NCI-H2196 (cell line): ENCODE results near the gene WDR48.

ENCODE experiments used
- DNase-seq: peaks from one replicate; lab custom pipeline; 2025; ENCODE audit not compliant: unreplicated experiment; lab: John Stamatoyannopoulos, UW

Gene WDR48

GRCh38 chr3:39137435-39137936, 85.7 kb downstream of the WDR48 start:
- no peak for DNase-seq

- DNase-seq: no peak
Observed at GRCh38 chr3:39137991-39138803, 86.4 kb downstream of the WDR48 start.

- no peak for DNase-seq
Observed at GRCh38 chr3:39138804-39139415, 87.1 kb downstream of the WDR48 start.

- DNase-seq: no peak
Observed at GRCh38 chr3:39139442-39139841, 87.6 kb downstream of the WDR48 start.

GRCh38 chr3:39140341-39140971, 88.6 kb downstream of the WDR48 start:
- DNase-seq: no peak

GRCh38 chr3:39141171-39141995, 89.6 kb downstream of the WDR48 start:
- peak; percentile 48 for DNase-seq

- DNase-seq: peak; percentile 51
Observed at GRCh38 chr3:39142067-39142466, 90.3 kb downstream of the WDR48 start.

- no peak for DNase-seq
Observed at GRCh38 chr3:39143051-39143885, 91.5 kb downstream of the WDR48 start.

GRCh38 chr3:39144095-39144747, 92.4 kb downstream of the WDR48 start:
- DNase-seq: peak; percentile 14

GRCh38 chr3:39144748-39145380, 93.0 kb downstream of the WDR48 start:
- no peak for DNase-seq

GRCh38 chr3:39146083-39146501, 94.3 kb downstream of the WDR48 start:
- no peak for DNase-seq
